HepG2 (cell line): ENCODE data around the gene AVPR2. TPM values are rescaled to one million over a fixed set of nuclear protein-coding genes. Genes with fewer than 3 reads are reported as not detected.

Experiments
- AGO2 ChIP-seq: fragments of 200-400 bp; formaldehyde crosslinking; optimal IDR thresholded peaks from 2 replicates; pipeline ENCODE3; 2017; ENCODE audit warnings: mild to moderate bottlenecking, low read depth, low read length, moderate library complexity
- ARID3A ChIP-seq: IDR thresholded peaks from 2 replicates; pipeline ENCODE4 v1.6.1; 2012; ENCODE audit warnings: low read depth, low read length, improper control_type of control experiment
- BRCA1 ChIP-seq: sonication (generic); formaldehyde crosslinking; IDR thresholded peaks from 2 replicates; pipeline ENCODE4 v1.4.0; 2020; ENCODE audit warnings: missing genetic modification reagents
- CBX1 ChIP-seq: IDR thresholded peaks from one replicate; pipeline ENCODE4 v1.6.1; 2016; ENCODE audit warnings: antibody characterized with exemption, low read depth
- ELF4 ChIP-seq: sonication (generic); formaldehyde crosslinking; IDR thresholded peaks from 2 replicates; pipeline ENCODE4 v1.5.0; 2020; ENCODE audit warnings: missing genetic modification reagents, mild to moderate bottlenecking, moderate library complexity, borderline replicate concordance
- FOXA3 ChIP-seq: IDR thresholded peaks from 2 replicates; pipeline ENCODE4 v1.6.1; 2016; ENCODE audit warnings: missing genetic modification reagents, missing compliant biosample characterization
- FOXK2 ChIP-seq: fragments of 450-650 bp; IDR thresholded peaks from 2 replicates; pipeline ENCODE4 v1.6.1; 2016
- HES4 ChIP-seq: sonication (generic); formaldehyde crosslinking; IDR thresholded peaks from 2 replicates; pipeline ENCODE4 v1.9.0; 2021; ENCODE audit warnings: mild to moderate bottlenecking, missing genetic modification reagents, borderline replicate concordance
- HMG20B ChIP-seq: conservative IDR thresholded peaks from 2 replicates; pipeline ENCODE4 v1.6.1; 2016; ENCODE audit warnings: missing genetic modification reagents, missing compliant biosample characterization
- HNRNPLL ChIP-seq: fragments of 200-400 bp; formaldehyde crosslinking; IDR thresholded peaks from 2 replicates; pipeline ENCODE4 v1.6.1; 2017; ENCODE audit warnings: mild to moderate bottlenecking, low read depth, low read length; ENCODE audit not compliant: poor library complexity, severe bottlenecking
- KDM3A ChIP-seq: IDR thresholded peaks from 2 replicates; pipeline ENCODE4 v1.6.1; 2018; ENCODE audit warnings: low read depth, missing compliant biosample characterization
- KLF16 ChIP-seq, 2 experiments: sonication (generic) in 1 of 2; formaldehyde crosslinking in 1 of 2; IDR thresholded peaks; 2 replicates each; pipeline versions ENCODE4 v1.6.1 to v1.8.0; 2016 to 2023; ENCODE audit warnings: missing genetic modification reagents in 2 of 2, missing compliant biosample characterization in 1 of 2
- NR0B2 ChIP-seq: sonication (generic); formaldehyde crosslinking; IDR thresholded peaks from 2 replicates; pipeline ENCODE4 v1.4.0; 2020; ENCODE audit warnings: mild to moderate bottlenecking, missing genetic modification reagents
- RFX1 ChIP-seq: fragments of 450-650 bp; IDR thresholded peaks from 2 replicates; pipeline ENCODE4 v1.6.1; 2017
- SP1 ChIP-seq, 2 experiments: fragments of 450-650 bp in 1 of 2; sonication (generic) in 1 of 2; formaldehyde crosslinking in 1 of 2; IDR thresholded peaks; 2 replicates each; pipeline versions ENCODE4 v1.4.0 to v1.6.1; 2016 to 2020; ENCODE audit warnings: missing genetic modification reagents in 1 of 2
- TEAD2 ChIP-seq: sonication (generic); formaldehyde crosslinking; IDR thresholded peaks from 2 replicates; pipeline ENCODE4 v1.9.0; 2021; ENCODE audit warnings: missing genetic modification reagents
- THAP8 ChIP-seq: sonication (generic); formaldehyde crosslinking; IDR thresholded peaks from 2 replicates; pipeline ENCODE4 v1.5.1; 2020; ENCODE audit warnings: missing genetic modification reagents, mild to moderate bottlenecking, borderline replicate concordance
- ZBTB7B ChIP-seq: sonication (generic); formaldehyde crosslinking; IDR thresholded peaks from 2 replicates; pipeline ENCODE4 v1.4.0; 2020; ENCODE audit warnings: missing genetic modification reagents
- ZFYVE20 ChIP-seq: sonication (generic); formaldehyde crosslinking; IDR thresholded peaks from 2 replicates; pipeline ENCODE4 v1.8.0; 2023; ENCODE audit warnings: low read depth, mild to moderate bottlenecking, moderate library complexity, missing genetic modification reagents, borderline replicate concordance
- ZNF136 ChIP-seq: sonication (generic); formaldehyde crosslinking; IDR thresholded peaks from 2 replicates; pipeline ENCODE4 v1.8.1; 2022; ENCODE audit warnings: low read depth, mild to moderate bottlenecking, moderate library complexity, missing genetic modification reagents
- ZNF317 ChIP-seq: sonication (generic); formaldehyde crosslinking; IDR thresholded peaks from 2 replicates; pipeline ENCODE4 v1.5.0; 2020; ENCODE audit warnings: mild to moderate bottlenecking, missing genetic modification reagents
- ZNF460 ChIP-seq: sonication (generic); formaldehyde crosslinking; IDR thresholded peaks from 2 replicates; pipeline ENCODE4 v1.5.1; 2020; ENCODE audit warnings: missing genetic modification reagents, mild to moderate bottlenecking, borderline replicate concordance
- ZNF546 ChIP-seq: sonication (generic); formaldehyde crosslinking; conservative IDR thresholded peaks from 2 replicates; pipeline ENCODE4 v1.8.1; 2023; ENCODE audit warnings: mild to moderate bottlenecking, missing genetic modification reagents
- ZNF597 ChIP-seq: sonication (generic); formaldehyde crosslinking; IDR thresholded peaks from 2 replicates; pipeline ENCODE4 v1.5.0; 2020; ENCODE audit warnings: missing genetic modification reagents
- ZNF644 ChIP-seq: IDR thresholded peaks from 2 replicates; pipeline ENCODE4 v1.6.1; 2016; ENCODE audit warnings: low read depth
- ZNF775 ChIP-seq: sonication (generic); formaldehyde crosslinking; IDR thresholded peaks from 2 replicates; pipeline ENCODE4 v1.4.0; 2020; ENCODE audit warnings: missing genetic modification reagents, mild to moderate bottlenecking, moderate library complexity, borderline replicate concordance
- ZNF878 ChIP-seq: sonication (generic); formaldehyde crosslinking; IDR thresholded peaks from 2 replicates; pipeline ENCODE4 v1.8.1; 2023; ENCODE audit warnings: mild to moderate bottlenecking, missing genetic modification reagents, moderate library complexity
- polyA plus RNA-seq, 8 experiments: library from polyadenylated mRNA; depleted of rRNA in 3 of 8; stranded (reverse) in 7 of 8; unstranded in 1 of 8; fragments of >200 nt; fragmentation: Illumina TruSeq in 4 of 8; extraction: Trizol in 4 of 8; gene quantifications; 2 replicates each; pipeline versions ENCODE4 v1.2.1 to v1.2.3, GENCODE V29; 2011 to 2016; ENCODE audit warnings: low read depth in 4 of 8, missing spikeins in 1 of 8, mixed read lengths in 1 of 8; ENCODE audit not compliant: insufficient read depth in 1 of 8
- total RNA-seq, 5 experiments: library from RNA; depleted of rRNA; stranded (reverse); fragments of >200 nt; fragmentation: Illumina TruSeq; extraction: Trizol; gene quantifications; 2 replicates each; pipeline ENCODE4 v1.2.3, GENCODE V29; 2016; ENCODE audit warnings: low read depth in 1 of 5

The AVPR2 gene
- total and polyA plus RNA-seq, 2 of the 13 experiments (the other 11 are each of a cell fraction or from before 2014, with no cell fraction given): not detected

GRCh38 chrX:153875391-153876111, 28.9 kb upstream of the AVPR2 start (continued):
- TF ChIP-seq ARID3A: no peak
- TF ChIP-seq HMG20B: peak; percentile 98
- TF ChIP-seq TEAD2 (CRISPR knock-in tag): peak; percentile 99
- TF ChIP-seq KDM3A (CRISPR knock-in tag): peak; percentile 99
- TF ChIP-seq BRCA1 (CRISPR knock-in tag): peak; percentile 100
- TF ChIP-seq ZNF597 (CRISPR knock-in tag): no peak
- TF ChIP-seq ELF4 (CRISPR knock-in tag): peak; percentile 93
- TF ChIP-seq RFX1: no peak
- no peak for TF ChIP-seq AGO2
- no peak for TF ChIP-seq FOXK2
- peak; percentile 98 to 100 for TF ChIP-seq KLF16 (CRISPR knock-in tag; IDR thresholded peaks at IDR 0.05)
- TF ChIP-seq ZNF317 (CRISPR knock-in tag): peak; percentile 96
- peak; percentile 99 for TF ChIP-seq ZFYVE20 (CRISPR knock-in tag)
- peak; percentile 99 for TF ChIP-seq THAP8 (CRISPR knock-in tag)
- no peak for TF ChIP-seq SP1 (IDR thresholded peaks at IDR 0.05)
- peak; percentile 72; the same call in 1 of the 2 replicates for TF ChIP-seq SP1 (CRISPR knock-in tag; IDR thresholded peaks at IDR 0.05)
- 0 out of 2 replicates have a peak, but pooled peaks have one; percentile 22 for TF ChIP-seq ZNF460 (CRISPR knock-in tag)
- TF ChIP-seq ZNF878: peak; percentile 99
- TF ChIP-seq FOXA3: peak; percentile 84
- TF ChIP-seq ZNF546 (CRISPR knock-in tag): peak; percentile 100
- TF ChIP-seq HNRNPLL: no peak
- TF ChIP-seq ZNF644: peak; percentile 90
- peak; percentile 99 for TF ChIP-seq NR0B2
- no peak for TF ChIP-seq CBX1
- peak; percentile 88; the same call in 1 of the 2 replicates for TF ChIP-seq ZNF136 (CRISPR knock-in tag)
- TF ChIP-seq ZNF775 (CRISPR knock-in tag): peak; percentile 97
- peak; percentile 98 for TF ChIP-seq ZBTB7B
- TF ChIP-seq HES4 (CRISPR knock-in tag): peak; percentile 100
